Activated T-helper 17 cell treated with anti-CD3 and anti-CD28 coated beads, Interleukin-2, amount 50 U/mL, for 72 hours (primary cell): ENCODE results near the gene RIMS3. TPM values are rescaled to one million over a fixed set of nuclear protein-coding genes. Genes with fewer than 3 reads are reported as not detected.
A peak's percentile ranks its signal among the peaks of the same experiment; 100 is the strongest.
"Not testable (repeated sequence)": the region's sequence is repeated elsewhere in the genome, so short reads cannot be mapped to it uniquely, and the experiment has no call there.

Experiments used
- ATAC-seq: fragments of 150-1000 bp; cut with Tn5 transposase; replicated peaks from 2 replicates; pipeline ENCODE4 v1.10.0; 2021; ENCODE audit warnings: mild to moderate bottlenecking, moderate library complexity
- H3K27ac Mint-ChIP-seq: one replicate; pipeline ENCODE4 v1.8.0; 2022; ENCODE audit warnings: mixed read lengths
- H3K27me3 Mint-ChIP-seq: one replicate; pipeline ENCODE4 v1.8.0; 2022; ENCODE audit warnings: mixed read lengths
- H3K36me3 Mint-ChIP-seq: one replicate; pipeline ENCODE4 v1.8.0; 2022; ENCODE audit warnings: low read depth, mild to moderate bottlenecking, mixed read lengths
- H3K4me1 Mint-ChIP-seq: one replicate; pipeline ENCODE4 v1.8.0; 2022; ENCODE audit warnings: mixed read lengths
- H3K4me3 Mint-ChIP-seq: one replicate; pipeline ENCODE4 v1.8.0; 2022; ENCODE audit warnings: mild to moderate bottlenecking, mixed read lengths
- H3K9me3 Mint-ChIP-seq: one replicate; pipeline ENCODE4 v1.8.0; 2022; ENCODE audit warnings: mixed read lengths
- total RNA-seq, 2 donors: library from RNA; stranded (reverse); gene quantifications; one replicate each; pipeline ENCODE4 v1.2.3, GENCODE V29; 2022

The RIMS3 gene
- total RNA-seq, 2 donors from 2014 or later, result 3.0 to 4.2 TPM

DNA sequence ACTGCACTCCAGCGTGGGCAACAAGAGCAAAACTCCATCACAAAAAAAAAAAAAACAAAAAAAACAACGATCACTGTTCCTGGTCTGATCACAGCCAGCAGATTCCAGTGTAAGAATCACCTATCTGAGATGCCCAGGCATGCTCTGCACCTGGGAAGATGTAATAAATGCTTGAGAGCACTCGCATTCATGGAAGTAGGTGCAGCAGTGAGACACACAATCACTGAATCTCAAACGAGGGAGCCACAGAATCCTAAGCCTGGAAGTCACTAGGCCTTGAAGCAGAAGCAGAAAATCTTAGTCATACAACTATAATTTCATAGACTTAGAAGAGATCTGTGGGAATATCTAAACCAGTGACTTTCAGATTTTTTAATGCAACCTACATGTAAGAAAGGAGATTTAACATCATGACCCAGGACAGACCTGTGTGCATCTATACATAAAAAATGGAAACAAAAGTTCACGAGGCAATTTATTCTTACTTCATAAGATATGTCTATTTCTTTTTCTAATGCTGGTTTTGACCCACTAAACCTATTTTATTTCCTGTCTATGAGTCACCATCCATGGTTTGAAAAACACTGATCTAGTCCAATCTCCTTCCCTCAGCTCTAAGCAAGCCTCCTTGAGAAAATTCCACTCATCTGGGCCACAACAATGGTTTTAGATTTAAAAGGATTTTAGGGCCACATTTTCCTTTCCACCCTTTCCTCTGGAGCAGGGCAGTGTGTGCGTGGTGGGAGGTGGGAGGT lies 30.4 kb downstream of the RIMS3 start:
- H3K36me3 Mint-ChIP-seq, result no peaks in the 10 kb centered on the region
- H3K27me3 Mint-ChIP-seq, result no peaks in the 10 kb centered on the region
- peak overlapping the region; percentile 57 for H3K27ac Mint-ChIP-seq
- peak; percentile 29 for ATAC-seq
- no peak overlapping the region for H3K4me3 Mint-ChIP-seq
- H3K4me1 Mint-ChIP-seq, result peaks cover 7% of the 10 kb centered on the region
- no peaks in the 10 kb centered on the region for H3K9me3 Mint-ChIP-seq

DNA sequence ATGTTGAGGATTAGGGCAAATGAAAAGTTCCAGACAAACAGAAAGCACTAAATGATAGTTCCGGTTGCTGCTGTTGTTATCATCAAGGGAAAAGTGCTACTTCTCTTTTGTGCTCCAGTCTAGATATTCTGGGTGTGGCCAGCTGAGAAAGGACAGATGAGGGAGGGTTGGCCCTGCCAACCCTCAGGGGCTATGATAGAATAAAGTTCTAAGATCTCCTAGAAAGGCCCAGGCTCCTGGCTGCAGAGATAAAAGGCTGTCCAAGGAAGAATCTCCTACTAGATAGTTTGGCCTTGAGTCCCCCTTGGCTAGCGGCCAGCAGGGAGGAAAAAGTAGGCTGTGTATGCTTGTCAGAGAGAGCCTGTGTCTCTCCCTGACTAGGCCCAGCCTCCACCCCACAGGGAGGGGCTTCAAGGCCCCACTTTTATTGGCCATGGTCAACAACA lies 31.5 kb downstream of the RIMS3 start:
- Mint-ChIP-seq H3K4me3 (no peak overlapping the region), H3K27me3 (no peaks in the 10 kb centered on the region), H3K27ac (no peak overlapping the region), H3K4me1 (peaks cover 9% of the 10 kb centered on the region), H3K9me3 (no peaks in the 10 kb centered on the region), H3K36me3 (no peaks in the 10 kb centered on the region)
- ATAC-seq, result no peak

DNA sequence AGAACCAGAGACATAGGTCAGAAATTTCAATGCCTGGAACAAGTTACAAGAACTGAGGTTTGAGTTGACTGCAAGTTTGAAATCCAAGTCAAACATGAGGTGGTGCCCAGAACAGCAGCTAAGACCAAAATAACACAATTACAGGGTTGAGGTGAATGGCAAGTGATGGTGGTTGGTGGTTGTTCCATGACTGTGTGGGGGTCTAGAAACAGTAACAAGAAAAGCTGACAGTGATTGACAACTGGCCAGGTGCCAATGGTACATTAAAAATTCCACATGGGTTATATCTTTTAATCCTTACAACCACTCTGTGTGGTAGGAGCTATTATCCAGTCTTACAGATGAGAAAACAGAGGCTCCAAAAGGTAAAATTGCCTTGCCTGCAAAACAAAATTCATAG lies 32.0 kb downstream of the RIMS3 start:
- no peak overlapping the region for H3K27ac Mint-ChIP-seq
- H3K4me3 Mint-ChIP-seq, result no peak overlapping the region
- H3K9me3 Mint-ChIP-seq, result no peaks in the 10 kb centered on the region
- no peaks in the 10 kb centered on the region for H3K36me3 Mint-ChIP-seq
- no peak for ATAC-seq
- no peaks in the 10 kb centered on the region for H3K27me3 Mint-ChIP-seq
- peaks cover 13% of the 10 kb centered on the region for H3K4me1 Mint-ChIP-seq

DNA sequence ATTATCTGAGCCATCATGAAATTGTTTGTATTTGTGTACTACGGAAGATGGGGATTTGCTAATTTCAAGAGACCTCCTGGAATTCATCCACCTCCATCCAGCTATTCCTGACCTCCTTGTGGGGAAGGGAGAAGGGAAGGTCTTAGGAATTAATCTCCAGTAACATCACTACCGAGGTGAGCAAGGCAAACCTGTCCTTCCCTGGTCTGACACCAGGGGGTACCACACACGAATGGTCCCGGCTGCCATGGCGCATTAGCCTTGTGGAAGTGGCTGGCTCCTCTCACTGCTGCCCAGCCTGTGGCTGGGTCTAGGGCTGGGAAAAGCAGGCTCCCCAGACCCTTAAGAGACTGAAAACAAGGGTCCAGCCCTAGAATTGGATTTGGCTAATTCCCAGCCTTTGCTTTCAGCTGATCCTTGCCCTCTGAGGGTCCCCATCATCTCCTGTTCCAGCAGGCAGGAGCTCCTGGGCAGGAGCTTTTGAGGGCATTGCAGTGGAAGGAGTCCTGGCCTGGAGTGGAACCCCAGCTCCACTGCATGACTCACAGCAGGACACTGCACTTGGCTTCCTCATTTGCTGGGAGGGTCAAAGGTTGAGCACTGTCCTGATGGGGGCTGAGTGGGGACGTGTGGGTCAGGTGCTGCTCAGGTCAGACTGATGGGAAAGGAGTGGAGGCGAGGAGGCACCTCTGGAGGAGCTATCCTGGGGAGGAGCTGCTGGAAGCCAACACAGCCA lies 34.8 kb downstream of the RIMS3 start:
- H3K4me3 Mint-ChIP-seq, result no peak overlapping the region
- ATAC-seq, result no peak
- H3K27me3 Mint-ChIP-seq, result no peaks in the 10 kb centered on the region
- H3K27ac Mint-ChIP-seq, result no peak overlapping the region
- no peaks in the 10 kb centered on the region for H3K36me3 Mint-ChIP-seq
- peaks cover 18% of the 10 kb centered on the region for H3K4me1 Mint-ChIP-seq
- no peaks in the 10 kb centered on the region for H3K9me3 Mint-ChIP-seq

DNA sequence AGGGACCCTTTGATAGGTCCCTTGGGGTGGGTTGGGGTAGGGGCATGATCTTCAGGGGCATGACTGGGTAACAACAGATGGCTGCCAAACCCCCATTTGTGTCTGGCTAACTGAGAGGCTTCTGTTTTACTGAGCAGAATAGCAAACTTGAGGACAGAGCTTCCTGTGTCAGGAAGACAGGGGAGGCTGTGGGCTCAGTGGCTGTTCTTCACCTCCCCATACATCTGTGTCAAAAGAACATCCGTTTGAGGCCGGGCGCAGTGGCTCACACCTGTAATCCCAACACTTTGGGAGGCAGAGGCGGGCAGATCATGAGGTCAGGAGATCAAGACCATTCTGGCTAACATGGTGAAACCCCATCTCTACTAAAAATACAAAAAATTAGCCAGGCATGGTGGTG lies 35.9 kb downstream of the RIMS3 start:
- H3K27ac Mint-ChIP-seq, result peak overlapping the region; percentile 48
- H3K36me3 Mint-ChIP-seq, H3K9me3 Mint-ChIP-seq, H3K27me3 Mint-ChIP-seq: not testable (repeated sequence)
- peak overlapping the region; percentile 29 for H3K4me3 Mint-ChIP-seq
- ATAC-seq, result peak; percentile 24
- H3K4me1 Mint-ChIP-seq, result peaks cover 10% of the 10 kb centered on the region

DNA sequence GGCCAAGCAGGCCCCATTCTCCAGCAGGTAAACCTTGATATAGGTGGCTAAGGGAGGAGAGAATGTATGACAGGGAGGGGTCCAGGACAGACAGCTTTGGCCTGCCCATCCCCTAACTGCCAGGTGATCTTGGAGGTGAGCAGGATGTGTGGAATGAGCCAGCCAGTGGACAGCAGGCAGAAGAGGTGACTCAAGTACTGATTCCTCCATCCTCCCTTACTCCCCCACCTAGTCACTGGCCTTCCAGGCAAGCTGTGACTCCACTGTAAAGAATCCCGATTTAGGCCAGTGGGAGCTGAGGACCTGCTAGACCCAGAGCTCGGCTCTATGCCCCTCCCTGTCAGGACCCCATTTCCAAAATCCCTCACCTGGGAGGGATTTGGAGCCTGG lies 36.6 kb downstream of the RIMS3 start:
- Mint-ChIP-seq H3K36me3 (no peaks in the 10 kb centered on the region), H3K4me3 (peak overlapping the region; percentile 29), H3K27me3 (no peaks in the 10 kb centered on the region), H3K27ac (peak overlapping the region; percentile 48), H3K4me1 (peaks cover 10% of the 10 kb centered on the region), H3K9me3 (no peaks in the 10 kb centered on the region)
- ATAC-seq, result peak; percentile 8

DNA sequence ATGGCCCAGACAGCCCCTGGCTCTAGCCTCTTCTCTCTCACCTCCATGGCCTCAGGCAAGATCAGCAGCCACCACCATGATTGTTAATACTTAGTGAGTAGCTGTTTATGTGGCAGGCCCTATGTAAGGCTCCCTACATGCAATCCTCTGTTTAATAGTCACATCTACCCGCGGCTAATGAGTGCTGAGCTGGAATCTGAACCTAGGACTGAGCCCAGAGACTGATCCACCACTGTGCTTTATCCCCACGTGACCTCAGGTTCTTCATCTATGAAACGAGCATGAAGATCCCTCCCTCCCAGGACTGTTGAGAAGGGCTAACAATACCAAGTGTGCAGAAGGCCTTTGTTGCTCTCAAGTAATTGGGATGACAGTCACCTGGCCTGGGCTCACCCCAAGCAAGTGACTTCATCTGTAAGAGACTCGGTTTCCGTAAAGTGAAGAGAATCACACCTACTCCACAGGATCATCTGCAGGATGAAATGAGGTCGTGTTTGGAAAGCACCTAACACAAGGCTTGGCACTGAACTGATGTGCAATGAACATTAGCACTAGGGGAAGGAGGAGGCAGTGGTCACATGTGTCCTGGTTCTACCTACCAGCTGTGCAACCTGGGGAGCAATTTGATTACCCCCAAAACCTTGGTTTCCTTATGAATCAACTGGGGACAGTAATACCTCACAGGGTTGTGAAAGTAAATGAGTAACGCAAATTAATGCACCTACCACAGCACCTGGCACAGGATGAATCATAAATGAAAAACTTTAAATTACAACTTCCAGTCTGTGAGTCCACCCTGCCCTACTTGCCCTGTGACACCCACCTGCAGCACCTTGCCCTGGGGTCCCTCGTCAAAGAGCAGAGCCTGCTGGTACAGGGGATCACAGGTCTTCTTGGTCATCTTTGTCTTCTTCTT lies 37.2 kb downstream of the RIMS3 start:
- H3K27ac Mint-ChIP-seq, result peak overlapping the region; percentile 48
- H3K4me3 Mint-ChIP-seq, result peak overlapping the region; percentile 29
- H3K36me3 Mint-ChIP-seq, result no peaks in the 10 kb centered on the region
- ATAC-seq, result peak; percentile 92
- H3K4me1 Mint-ChIP-seq, result peaks cover 10% of the 10 kb centered on the region
- no peaks in the 10 kb centered on the region for H3K9me3 Mint-ChIP-seq
- H3K27me3 Mint-ChIP-seq, result no peaks in the 10 kb centered on the region

DNA sequence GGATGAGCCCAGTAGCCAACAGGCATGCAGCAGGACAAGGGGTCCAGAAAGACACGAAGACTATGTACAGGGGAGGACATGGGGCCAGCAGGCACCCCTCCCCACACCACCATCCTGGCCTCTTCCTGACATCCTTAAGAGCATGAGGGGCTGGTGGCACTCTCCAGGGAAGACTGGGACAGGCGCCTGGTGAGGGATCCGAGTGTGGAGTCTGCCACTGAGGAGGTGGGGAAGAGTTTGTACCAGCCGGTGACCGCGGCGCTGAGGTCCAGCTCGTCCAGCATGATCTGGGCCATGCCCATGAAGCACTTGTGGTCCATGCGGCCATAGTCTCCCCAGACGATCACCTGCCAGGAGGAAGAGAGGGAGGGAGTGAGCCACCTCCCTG lies 39.1 kb downstream of the RIMS3 start:
- Mint-ChIP-seq H3K27ac (peak overlapping the region; percentile 58), H3K9me3 (no peaks in the 10 kb centered on the region)
- no peak for ATAC-seq

DNA sequence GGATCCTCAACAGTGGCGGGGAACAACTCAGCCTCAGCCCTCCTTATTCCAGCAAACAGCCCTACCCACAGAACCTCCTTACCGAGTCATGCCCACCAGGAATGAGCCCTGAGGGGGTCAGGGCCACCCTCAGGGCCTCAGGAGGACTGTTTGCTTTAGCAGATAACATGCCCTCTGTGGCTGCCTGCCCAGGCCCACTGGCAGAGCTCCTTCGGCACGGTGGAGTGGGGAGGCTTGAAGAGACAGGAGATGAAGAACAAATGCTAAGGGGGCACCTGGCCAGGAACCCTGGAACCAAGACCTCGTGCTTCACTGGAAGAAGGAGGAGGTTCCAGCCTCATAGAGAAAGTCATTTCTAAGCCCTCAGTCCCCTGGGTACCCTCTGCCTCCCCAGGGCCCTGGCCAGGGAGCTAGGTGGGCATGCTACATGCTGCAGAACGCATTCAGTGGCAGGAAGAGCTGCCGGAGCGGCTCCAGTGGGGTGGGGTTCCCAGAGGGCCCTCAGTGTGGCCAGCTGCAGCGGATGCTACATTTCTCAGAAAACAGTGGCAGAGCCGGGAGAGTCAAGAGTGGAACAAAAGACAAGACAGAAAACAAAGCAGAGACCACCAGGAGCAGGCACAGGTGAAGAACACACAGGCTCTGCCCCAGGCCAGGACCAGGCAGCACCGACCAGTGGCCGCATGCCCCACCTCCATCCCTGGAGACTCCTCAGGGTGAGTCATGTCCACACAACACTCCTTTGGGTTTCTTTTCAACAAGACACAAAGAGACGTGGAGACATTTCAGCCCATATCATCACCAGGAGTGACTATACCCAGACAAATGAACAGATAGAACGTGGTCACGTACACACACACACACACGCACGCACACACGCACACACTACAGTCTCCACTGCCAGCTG lies 39.8 kb downstream of the RIMS3 start:
- Mint-ChIP-seq H3K4me1 (peaks cover 10% of the 10 kb centered on the region), H3K36me3 (no peaks in the 10 kb centered on the region), H3K27me3 (peaks cover 3% of the 10 kb centered on the region), H3K4me3 (no peak overlapping the region), H3K9me3 (no peaks in the 10 kb centered on the region), H3K27ac (peak overlapping the region; percentile 58)
- ATAC-seq, result no peak

More for the DNA sequence above, 39.1 kb downstream of the RIMS3 start:
- H3K4me1 Mint-ChIP-seq, result peaks cover 10% of the 10 kb centered on the region
- no peaks in the 10 kb centered on the region for H3K36me3 Mint-ChIP-seq
- no peak overlapping the region for H3K4me3 Mint-ChIP-seq
- H3K27me3 Mint-ChIP-seq, result peaks cover 3% of the 10 kb centered on the region

DNA sequence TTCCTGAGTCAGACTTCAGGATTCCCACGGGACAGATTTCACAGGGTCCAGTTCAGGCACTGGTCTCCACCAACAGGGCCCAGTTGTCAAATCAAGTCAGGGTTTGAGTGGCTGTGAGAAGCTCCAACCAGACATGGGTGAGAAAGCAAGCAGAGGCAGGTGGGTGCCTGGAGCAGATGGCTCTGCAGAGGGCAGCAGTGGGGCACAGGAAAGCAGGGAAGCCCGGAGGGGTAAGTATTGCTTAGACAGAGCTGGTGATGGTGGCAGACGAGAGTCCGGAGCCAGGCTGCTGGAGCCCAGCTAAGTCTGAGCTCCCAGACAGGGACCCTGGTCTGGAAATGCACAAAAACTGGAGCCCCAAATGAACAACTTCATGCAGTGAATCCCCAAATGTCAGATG lies 40.4 kb downstream of the RIMS3 start:
- no peak for ATAC-seq
- no peaks in the 10 kb centered on the region for H3K9me3 Mint-ChIP-seq

DNA sequence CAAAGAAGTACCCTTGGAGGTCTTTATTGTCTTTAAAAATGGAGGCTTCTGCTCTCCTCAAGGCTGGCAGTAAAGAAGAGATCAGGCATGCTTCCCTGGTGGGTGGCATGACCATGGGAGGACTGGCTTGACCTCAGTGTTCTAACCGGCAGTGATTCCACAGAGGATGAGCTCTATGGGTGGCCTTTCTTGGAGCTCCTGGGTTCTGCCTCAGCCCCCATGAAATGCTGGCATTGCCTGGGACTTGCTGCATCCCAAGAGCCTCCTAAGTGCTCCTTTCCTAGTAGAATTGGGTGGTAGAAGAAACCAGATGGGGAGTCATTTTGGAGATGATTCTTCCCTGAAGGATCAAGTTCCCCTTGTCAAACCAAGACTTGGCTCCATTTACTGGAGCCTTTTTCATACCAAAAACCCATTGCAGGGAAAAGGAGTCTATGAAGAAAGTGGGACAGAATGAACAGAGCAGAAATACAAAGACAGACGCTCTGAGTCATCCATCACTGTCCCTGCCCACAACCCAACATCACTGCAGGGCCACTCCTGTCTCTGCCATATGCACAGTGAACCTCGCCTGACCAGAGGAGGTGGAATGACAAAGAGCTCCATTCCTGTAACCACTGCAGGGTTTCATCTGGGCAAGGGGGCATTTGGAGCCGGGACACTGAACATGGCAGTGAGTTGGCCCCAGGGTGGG lies 42.4 kb downstream of the RIMS3 start:
- Mint-ChIP-seq H3K4me3 (no peak overlapping the region), H3K36me3 (no peaks in the 10 kb centered on the region), H3K4me1 (peaks cover 1% of the 10 kb centered on the region), H3K9me3 (no peaks in the 10 kb centered on the region), H3K27me3 (peaks cover 3% of the 10 kb centered on the region), H3K27ac (no peak overlapping the region)
- ATAC-seq, result no peak

More for the DNA sequence above, 40.4 kb downstream of the RIMS3 start:
- Mint-ChIP-seq H3K4me1 (peaks cover 10% of the 10 kb centered on the region), H3K27me3 (peaks cover 3% of the 10 kb centered on the region), H3K27ac (peak overlapping the region; percentile 58), H3K36me3 (no peaks in the 10 kb centered on the region), H3K4me3 (no peak overlapping the region)

DNA sequence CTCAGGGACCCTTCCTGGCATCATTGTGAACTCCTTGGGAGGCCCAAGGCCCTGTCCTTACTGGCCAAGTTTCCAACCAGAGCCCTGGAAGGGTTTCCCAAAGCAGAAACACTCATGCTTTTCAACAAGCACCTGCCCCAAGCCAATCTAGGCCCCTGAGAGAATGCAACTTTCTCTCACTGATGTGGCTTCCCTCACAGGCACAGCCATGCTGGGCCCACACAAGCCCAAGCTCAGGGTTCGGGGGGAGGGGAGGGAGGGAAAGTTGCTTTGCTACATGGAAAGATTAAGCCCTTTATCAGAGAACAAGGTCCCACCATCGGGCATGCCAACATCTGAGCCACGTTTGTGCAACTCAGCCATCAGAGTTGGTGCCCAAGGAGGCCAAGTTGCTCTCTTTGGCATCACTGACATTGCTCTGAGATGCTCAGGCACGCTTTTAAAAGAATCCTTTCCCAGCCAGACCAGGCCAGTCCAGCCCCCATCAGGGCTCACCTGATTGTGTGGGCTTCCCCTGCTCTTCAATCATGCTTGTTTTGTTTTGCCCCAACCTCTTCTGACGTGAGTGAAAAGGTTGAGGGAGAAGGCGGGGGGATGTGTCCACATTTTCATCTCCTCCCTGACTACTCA lies 43.5 kb downstream of the RIMS3 start:
- Mint-ChIP-seq H3K9me3 (no peaks in the 10 kb centered on the region), H3K4me1 (no peaks in the 10 kb centered on the region), H3K36me3 (no peaks in the 10 kb centered on the region), H3K4me3 (no peak overlapping the region), H3K27me3 (peaks cover 3% of the 10 kb centered on the region), H3K27ac (no peak overlapping the region)
- ATAC-seq, result no peak
